Rectal smooth muscle tissue (tissue), 1 donor: Measurements from ENCODE around the gene OOSP2.
"Not testable (repeated sequence)": the region's sequence is repeated elsewhere in the genome, so short reads cannot be mapped to it uniquely, and the experiment has no call there.

Experiments
- H3K27ac ChIP-seq: one replicate; pipeline ENCODE4 v1.7.0; 2013; ENCODE audit warnings: low read depth, low read length, inconsistent platforms
- H3K27me3 ChIP-seq: one replicate; pipeline ENCODE4 v1.7.0; 2013; ENCODE audit warnings: low read length; ENCODE audit not compliant: control insufficient read depth, insufficient read depth
- H3K36me3 ChIP-seq: one replicate; pipeline ENCODE4 v1.7.0; 2013; ENCODE audit warnings: low read length; ENCODE audit not compliant: control insufficient read depth, insufficient read depth
- H3K4me1 ChIP-seq: one replicate; pipeline ENCODE4 v1.7.0; 2013; ENCODE audit warnings: low read length; ENCODE audit not compliant: control insufficient read depth, insufficient read depth
- H3K4me3 ChIP-seq: one replicate; pipeline ENCODE4 v1.7.0; 2013; ENCODE audit warnings: low read length
- H3K9ac ChIP-seq: one replicate; pipeline ENCODE4 v1.7.0; 2013; ENCODE audit warnings: low read length

The OOSP2 gene

DNA sequence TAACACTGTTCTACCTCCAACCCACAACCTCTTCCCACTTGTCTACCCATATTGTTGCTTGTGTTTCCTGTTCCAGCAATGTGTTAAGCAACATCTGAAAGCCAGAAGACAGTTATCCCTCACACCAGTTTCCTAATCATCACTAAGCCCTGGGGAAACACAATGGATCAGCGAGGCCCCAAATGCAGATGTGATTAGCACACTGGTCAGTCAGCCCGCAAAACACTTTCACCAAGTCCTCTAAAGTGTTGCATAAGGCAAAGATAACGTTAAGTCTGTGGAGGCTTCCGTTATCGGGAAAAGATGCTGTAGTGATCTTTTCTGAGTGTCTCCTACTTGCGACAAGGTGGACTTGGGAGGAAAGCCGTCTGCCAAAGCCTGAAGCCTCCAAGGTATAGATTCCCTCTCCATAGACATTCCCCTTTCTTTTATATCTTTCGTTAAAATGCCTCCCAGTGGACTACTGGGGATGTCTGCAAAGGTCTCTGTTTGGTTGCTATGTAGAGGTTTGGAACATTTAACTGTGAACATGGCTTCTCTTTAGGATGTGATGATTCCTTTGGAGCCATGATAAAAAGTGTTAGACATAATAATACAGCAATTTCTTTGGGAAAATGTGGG, 16.2 kb downstream of the OOSP2 start, which contains the start of gene MS4A3:
Gene MS4A3 (plus strand): TSS at position 317 of the 621 bp plus-strand sequence. CDS start 4,496 bp downstream, outside the sequence.
- Histone ChIP-seq H3K27ac (no peak within 1 kb of the TSS), H3K4me1 (no peaks in the 10 kb centered on the region), H3K27me3 (no peaks in the 10 kb centered on the region), H3K4me3 (no peak within 1 kb of the TSS), H3K9ac (no peak within 1 kb of the TSS), H3K36me3 (no peaks in the 10 kb centered on the region)

DNA sequence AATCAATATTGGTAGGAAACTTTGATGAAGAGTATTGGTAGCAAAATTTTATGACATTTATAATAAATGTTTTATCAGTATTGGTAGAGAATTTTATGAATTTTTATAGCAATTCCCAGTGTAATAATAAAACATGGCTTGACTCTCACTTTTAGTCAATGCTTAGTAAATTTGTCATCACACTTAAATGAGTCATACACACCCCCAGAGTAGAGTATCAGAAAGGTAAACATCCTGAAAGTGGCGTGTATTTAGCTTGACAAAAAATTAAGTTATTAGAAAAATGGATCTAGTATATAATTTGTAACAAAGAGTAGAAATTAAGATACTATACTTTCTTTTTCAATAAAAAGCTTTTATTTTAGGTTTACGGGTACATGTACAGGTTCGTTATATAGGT, 18.8 kb downstream of the OOSP2 start:
- no peaks in the 10 kb centered on the region for H3K4me1 ChIP-seq
- no peak overlapping the region for H3K4me3 ChIP-seq
- no peak overlapping the region for H3K27ac ChIP-seq
- H3K27me3 ChIP-seq, result no peaks in the 10 kb centered on the region
- H3K36me3 ChIP-seq, result no peaks in the 10 kb centered on the region
- no peak overlapping the region for H3K9ac ChIP-seq

DNA sequence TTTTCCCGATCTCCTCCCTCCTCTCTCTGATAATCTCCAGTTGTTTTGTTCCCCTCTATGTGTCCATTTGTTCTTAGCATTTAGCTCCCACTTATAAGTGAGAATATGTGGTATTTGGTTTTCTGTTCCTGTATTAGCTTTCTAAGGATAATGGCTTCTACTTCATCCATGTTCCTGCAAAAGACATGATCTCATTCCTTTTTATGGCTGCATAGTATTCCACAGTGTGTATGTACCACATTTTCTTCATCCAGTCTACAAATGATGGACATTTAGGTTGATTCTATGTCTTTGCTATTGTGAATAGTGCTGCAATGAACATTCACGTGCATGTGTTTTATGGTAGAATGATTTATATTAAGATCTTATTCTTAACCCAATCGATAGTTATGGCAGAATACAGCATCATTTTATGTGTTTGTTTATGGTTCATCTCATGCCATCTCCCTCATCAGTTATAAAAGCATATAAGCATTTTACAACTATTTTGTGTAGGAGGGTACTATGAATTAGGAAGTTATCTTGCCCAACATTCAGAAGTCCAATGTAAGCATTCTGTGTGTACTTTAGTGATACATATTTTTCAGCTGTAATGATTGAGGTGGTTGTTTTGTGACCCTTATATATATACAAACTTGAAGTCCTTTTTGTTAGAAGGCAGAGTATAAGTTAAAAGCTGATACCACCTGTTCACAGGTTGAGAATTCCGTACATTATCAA, 19.5 kb downstream of the OOSP2 start:
- no peaks in the 10 kb centered on the region for H3K4me1 ChIP-seq
- H3K9ac ChIP-seq, result no peak overlapping the region
- H3K27me3 ChIP-seq, result no peaks in the 10 kb centered on the region
- H3K4me3 ChIP-seq, result no peak overlapping the region
- H3K27ac ChIP-seq, result no peak overlapping the region
- no peaks in the 10 kb centered on the region for H3K36me3 ChIP-seq

DNA sequence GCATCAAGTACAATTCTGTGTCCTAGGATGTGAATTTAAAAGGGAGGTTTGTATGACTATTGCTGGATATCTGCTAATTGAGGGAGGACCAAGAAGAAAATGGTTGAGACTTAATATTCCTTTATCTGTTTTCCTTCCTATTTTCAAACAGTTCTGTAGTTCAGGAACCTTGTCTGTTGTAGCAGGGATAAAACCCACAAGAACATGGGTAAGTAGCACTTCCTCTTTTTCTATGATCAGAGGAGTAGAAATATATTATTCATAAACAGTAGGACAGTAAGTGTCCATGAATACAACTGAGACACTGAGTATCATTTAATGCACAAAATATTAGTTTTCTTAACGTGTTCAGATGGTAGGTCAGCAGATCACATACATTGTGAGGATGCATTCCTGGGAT, 23.9 kb downstream of the OOSP2 start:
- no peak overlapping the region for H3K27ac ChIP-seq

GRCh38 chr11:60065801-60066200, 25.6 kb downstream of the OOSP2 start:
- no peak overlapping the region for H3K9ac ChIP-seq
- no peaks in the 10 kb centered on the region for H3K4me1 ChIP-seq
- no peaks in the 10 kb centered on the region for H3K36me3 ChIP-seq
- no peak overlapping the region for H3K27ac ChIP-seq
- no peak overlapping the region for H3K4me3 ChIP-seq
- H3K27me3 ChIP-seq, result no peaks in the 10 kb centered on the region

More for the DNA sequence above, 23.9 kb downstream of the OOSP2 start:
- Histone ChIP-seq H3K9ac (no peak overlapping the region), H3K4me1 (no peaks in the 10 kb centered on the region), H3K4me3 (no peak overlapping the region), H3K27me3 (no peaks in the 10 kb centered on the region), H3K36me3 (no peaks in the 10 kb centered on the region)

DNA sequence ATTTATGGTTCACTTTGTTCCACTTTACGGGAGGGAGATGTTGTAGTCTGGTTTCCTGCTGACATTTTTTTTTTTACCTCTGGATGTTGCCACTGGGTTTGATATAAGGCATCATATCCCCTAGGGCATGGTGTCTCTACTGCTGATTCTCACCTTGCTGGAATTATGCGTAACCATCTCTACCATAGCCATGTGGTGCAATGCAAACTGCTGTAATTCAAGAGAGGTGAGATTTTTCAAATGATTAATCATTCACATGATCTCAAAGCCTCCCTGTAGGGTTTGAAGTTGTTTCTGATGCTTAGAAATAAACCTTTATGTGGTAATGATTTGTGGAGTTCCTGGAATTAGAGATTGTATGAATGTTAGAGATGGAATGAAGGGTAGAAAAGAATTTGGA, 29.2 kb downstream of the OOSP2 start:
- no peak overlapping the region for H3K27ac ChIP-seq
- H3K36me3 ChIP-seq, result no peaks in the 10 kb centered on the region
- no peaks in the 10 kb centered on the region for H3K27me3 ChIP-seq
- no peak overlapping the region for H3K9ac ChIP-seq
- H3K4me1 ChIP-seq, result no peaks in the 10 kb centered on the region
- H3K4me3 ChIP-seq, result no peak overlapping the region

DNA sequence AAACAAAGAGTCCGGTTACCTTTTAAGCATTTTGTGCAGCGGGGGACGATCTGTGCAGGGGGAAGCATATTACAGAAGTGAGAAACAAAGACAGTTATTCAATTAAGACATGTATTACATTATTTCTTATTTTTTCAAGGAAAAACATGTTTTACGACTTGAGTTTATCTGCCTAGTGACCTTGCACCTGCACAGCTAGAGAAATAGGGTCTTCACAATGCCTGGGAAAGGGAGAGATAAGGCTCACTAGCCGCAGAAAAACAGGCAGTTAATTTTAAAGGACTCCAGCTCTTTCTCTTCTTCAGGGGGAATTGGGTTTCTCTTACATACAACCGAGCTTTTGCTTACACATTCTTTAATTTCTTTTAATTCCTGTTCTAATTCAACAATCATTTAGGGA, 31.4 kb downstream of the OOSP2 start:
- not testable (repeated sequence) for H3K9ac ChIP-seq, H3K27me3 ChIP-seq, H3K4me3 ChIP-seq, H3K36me3 ChIP-seq, H3K4me1 ChIP-seq, H3K27ac ChIP-seq

GRCh38 chr11:60077216-60077817, 37.1 kb downstream of the OOSP2 start:
- Histone ChIP-seq H3K4me1 (no peaks in the 10 kb centered on the region), H3K27ac (no peak overlapping the region), H3K27me3 (no peaks in the 10 kb centered on the region), H3K36me3 (no peaks in the 10 kb centered on the region), H3K4me3 (no peak overlapping the region), H3K9ac (no peak overlapping the region)

DNA sequence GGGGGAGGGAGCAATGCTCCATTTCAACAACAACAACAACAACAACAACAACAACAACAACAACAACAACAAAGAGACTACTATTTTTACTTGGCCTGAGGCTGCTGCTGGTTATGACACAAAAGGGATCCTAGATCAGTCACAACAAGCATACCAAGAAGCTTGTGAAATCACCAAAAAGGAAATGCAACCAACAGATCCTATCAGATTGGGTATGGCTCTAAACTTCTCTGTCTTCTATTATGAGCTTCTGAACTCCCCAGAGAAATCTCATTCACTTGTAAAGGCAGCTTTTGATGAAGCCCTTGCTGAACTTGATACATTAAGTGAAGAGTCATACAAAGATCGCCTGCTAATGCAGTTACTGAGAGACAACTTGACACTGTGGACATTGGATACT, 37.8 kb downstream of the OOSP2 start:
- Histone ChIP-seq H3K27me3 (no peaks in the 10 kb centered on the region), H3K4me1 (no peaks in the 10 kb centered on the region), H3K36me3 (no peaks in the 10 kb centered on the region), H3K9ac (no peak overlapping the region), H3K4me3 (no peak overlapping the region), H3K27ac (no peak overlapping the region)

GRCh38 chr11:60078745-60079144, 38.5 kb downstream of the OOSP2 start:
- no peaks in the 10 kb centered on the region for H3K36me3 ChIP-seq
- no peak overlapping the region for H3K27ac ChIP-seq
- no peak overlapping the region for H3K4me3 ChIP-seq
- H3K9ac ChIP-seq, result no peak overlapping the region
- H3K27me3 ChIP-seq, result no peaks in the 10 kb centered on the region
- no peaks in the 10 kb centered on the region for H3K4me1 ChIP-seq

DNA sequence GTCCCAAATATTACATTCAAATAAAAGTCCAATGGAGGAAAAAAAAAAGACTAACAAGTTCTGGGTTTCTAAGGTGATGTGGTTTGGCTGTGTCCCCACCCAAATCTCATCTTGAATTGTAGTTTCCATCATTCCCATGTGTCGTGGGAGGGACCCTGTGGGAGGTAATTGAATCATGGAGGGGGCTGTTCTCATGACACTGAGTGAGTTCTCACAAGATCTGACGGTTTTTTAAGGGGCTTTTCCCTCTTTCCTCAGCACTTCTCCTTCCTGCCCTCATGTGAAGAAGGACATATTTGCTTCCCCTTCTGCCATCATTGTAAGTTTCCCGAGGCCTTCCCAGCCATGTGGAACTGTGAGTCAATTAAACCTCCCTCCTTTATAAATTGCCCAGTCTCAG, 40.3 kb downstream of the OOSP2 start:
- Histone ChIP-seq H3K27me3 (no peaks in the 10 kb centered on the region), H3K4me3 (no peak overlapping the region), H3K9ac (no peak overlapping the region), H3K36me3 (no peaks in the 10 kb centered on the region), H3K4me1 (no peaks in the 10 kb centered on the region), H3K27ac (no peak overlapping the region)

- no peaks in the 10 kb centered on the region for H3K4me1 ChIP-seq
- H3K27ac ChIP-seq, result no peak overlapping the region
- no peaks in the 10 kb centered on the region for H3K27me3 ChIP-seq
- no peak overlapping the region for H3K4me3 ChIP-seq
- no peaks in the 10 kb centered on the region for H3K36me3 ChIP-seq
- no peak overlapping the region for H3K9ac ChIP-seq
These were observed 44.5 kb downstream of the OOSP2 start for GRCh38 chr11:60084631-60085273.
